Activated B cell treated with CpG ODN at 0.5 μM for 24 hours (primary cell): ENCODE measurements around the gene HDLBP. TPM values are rescaled to one million over a fixed set of nuclear protein-coding genes. Genes with fewer than 3 reads are reported as not detected.
"Not testable (repeated sequence)": the region's sequence is repeated elsewhere in the genome, so short reads cannot be mapped to it uniquely, and the experiment has no call there.

ENCODE experiments used
- ATAC-seq: fragments of 200-7000 bp; cut with Tn5 transposase; one replicate; pipeline ENCODE4 v1.10.0; 2021; ENCODE audit warnings: low read depth, mild to moderate bottlenecking, moderate library complexity
- CTCF ChIA-PET: fragments of 350-600 bp; sonication (Branson Sonifier 250); formaldehyde crosslinking; loops from one replicate; lab custom pipeline; 2021; ENCODE audit warnings: antibody characterized with exemption; lab: Charles Lee
- POLR2A ChIA-PET: fragments of 350-600 bp; sonication (Branson Sonifier 250); formaldehyde crosslinking; loops from one replicate; lab custom pipeline; 2021; ENCODE audit warnings: antibody characterized with exemption; lab: Charles Lee
- DNase-seq: peaks from one replicate; pipeline ENCODE4 v3.0.0; 2022
- H3K27ac Mint-ChIP-seq: one replicate; pipeline ENCODE4 v1.8.0; 2020; ENCODE audit warnings: mixed read lengths
- H3K27me3 Mint-ChIP-seq: one replicate; pipeline ENCODE4 v1.8.0; 2021; ENCODE audit warnings: mixed read lengths
- H3K36me3 Mint-ChIP-seq: one replicate; pipeline ENCODE4 v1.8.0; 2021; ENCODE audit warnings: low read depth, mixed read lengths
- H3K4me1 Mint-ChIP-seq: one replicate; pipeline ENCODE4 v1.8.0; 2021; ENCODE audit warnings: mixed read lengths
- H3K4me3 Mint-ChIP-seq: one replicate; pipeline ENCODE4 v1.8.0; 2020; ENCODE audit warnings: mild to moderate bottlenecking, mixed read lengths
- H3K9me3 Mint-ChIP-seq: one replicate; pipeline ENCODE4 v1.8.0; 2020; ENCODE audit warnings: mixed read lengths
- CTCF ChIP-seq: fragments of 200-600 bp; IDR thresholded peaks from one replicate; pipeline ENCODE4 v1.8.0; 2022; ENCODE audit warnings: antibody characterized with exemption, mild to moderate bottlenecking
- intact Hi-C: fragments of 100-400 bp; cut with micrococcal nuclease; formaldehyde crosslinking; loops from one replicate; pipeline ENCODE4 v1.15.1; 2024
- total RNA-seq: library from RNA; stranded (reverse); gene quantifications from 2 replicates; pipeline ENCODE4 v1.2.3, GENCODE V29; 2022

Gene HDLBP
- total RNA-seq, 1 donor from 2014 or later = 168 TPM

DNA sequence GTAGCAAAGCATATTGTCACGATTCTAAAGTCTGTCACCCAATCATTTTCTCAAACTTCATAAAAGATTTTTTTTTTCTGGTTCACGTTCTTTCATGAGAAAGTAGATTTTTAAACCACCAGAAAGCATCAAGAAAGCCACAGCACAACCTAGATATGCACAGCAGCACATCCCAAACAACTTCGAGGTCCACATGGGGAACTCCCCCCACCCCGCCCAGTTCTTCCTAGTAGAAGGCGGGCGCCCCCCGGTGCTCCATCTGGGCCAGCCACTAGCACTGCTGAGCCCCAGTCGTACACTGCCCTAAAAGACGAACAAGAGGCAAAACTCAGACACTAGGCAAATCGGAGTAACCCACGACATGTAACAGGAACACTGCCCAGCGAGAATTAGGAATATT, 15.5 kb downstream of the HDLBP start:
- Mint-ChIP-seq H3K4me1 (peaks cover 43% of the 10 kb centered on the region), H3K36me3 (peaks cover 20% of the 10 kb centered on the region), H3K9me3 (no peaks in the 10 kb centered on the region), H3K27ac (no peak overlapping the region), H3K27me3 (no peaks in the 10 kb centered on the region), H3K4me3 (no peak overlapping the region)
- POLR2A ChIA-PET = no interaction called here
- no peak for ATAC-seq
- TF ChIP-seq CTCF = no peak
- CTCF ChIA-PET = no interaction called here
- intact Hi-C loops = no loop called here
- DNase-seq = no peak

DNA sequence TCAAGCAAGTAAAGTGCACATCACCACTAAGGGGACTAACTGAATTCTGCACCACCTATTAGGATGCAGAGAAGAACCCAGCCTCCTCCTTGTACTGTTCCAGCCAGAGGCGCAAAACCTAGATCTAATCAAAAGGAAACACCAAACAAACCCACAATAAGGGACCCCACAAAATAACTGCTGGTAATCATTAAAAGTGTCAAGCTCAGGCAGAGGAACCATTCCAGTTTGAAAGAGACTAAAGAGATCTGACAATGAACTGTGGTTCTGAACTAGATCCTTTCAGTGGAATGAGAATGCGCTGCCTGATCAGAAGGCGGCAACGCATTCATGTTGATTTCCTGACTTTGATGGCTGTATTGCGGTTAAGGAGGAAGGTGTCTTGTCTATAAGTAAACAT, 16.8 kb downstream of the HDLBP start:
- Mint-ChIP-seq H3K27ac (no peak overlapping the region), H3K4me1 (peaks cover 33% of the 10 kb centered on the region), H3K36me3 (peaks cover 20% of the 10 kb centered on the region), H3K27me3 (no peaks in the 10 kb centered on the region), H3K9me3 (no peaks in the 10 kb centered on the region), H3K4me3 (no peak overlapping the region)
- ChIA-PET POLR2A (interaction anchor here (1.5 kb wide), 1 partner anchor 16 kb away, joined by 3 read pairs; no protein-coding TSS in a partner anchor), CTCF (no interaction called here)
- no peak for DNase-seq
- no peak for ATAC-seq
- no peak for TF ChIP-seq CTCF
- intact Hi-C loops = no loop called here

DNA sequence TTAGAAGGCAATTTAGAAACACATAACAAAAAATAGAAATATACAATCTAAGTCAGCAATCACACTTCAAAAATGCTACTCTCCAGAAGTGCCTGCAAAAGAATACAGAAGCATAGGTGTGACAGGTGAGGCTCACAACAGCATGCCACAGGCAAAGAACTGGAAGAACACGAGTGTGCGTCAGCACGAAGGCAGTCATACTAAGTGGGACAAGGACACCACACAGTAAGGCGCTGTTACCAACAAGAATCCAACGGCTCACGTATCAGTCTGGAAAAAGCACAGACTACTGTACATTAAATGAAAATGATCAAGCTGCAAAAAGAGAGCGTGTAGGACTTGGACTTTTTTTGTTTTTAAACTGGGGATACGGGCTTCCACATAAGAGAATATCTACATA, 18.7 kb downstream of the HDLBP start:
- TF ChIP-seq CTCF = no peak
- Mint-ChIP-seq H3K4me3 (no peak overlapping the region), H3K27me3 (no peaks in the 10 kb centered on the region), H3K4me1 (peaks cover 35% of the 10 kb centered on the region), H3K27ac (no peak overlapping the region), H3K9me3 (no peaks in the 10 kb centered on the region), H3K36me3 (peaks cover 20% of the 10 kb centered on the region)
- DNase-seq (no peak), ATAC-seq (no peak)
- POLR2A ChIA-PET = interaction anchor here (1.7 kb wide), 1 partner anchor 19 kb away, joined by 3 read pairs; the partner anchor contains the start of genes HDLBP and SEPTIN2
- CTCF ChIA-PET = no interaction called here
- intact Hi-C loops = no loop called here

DNA sequence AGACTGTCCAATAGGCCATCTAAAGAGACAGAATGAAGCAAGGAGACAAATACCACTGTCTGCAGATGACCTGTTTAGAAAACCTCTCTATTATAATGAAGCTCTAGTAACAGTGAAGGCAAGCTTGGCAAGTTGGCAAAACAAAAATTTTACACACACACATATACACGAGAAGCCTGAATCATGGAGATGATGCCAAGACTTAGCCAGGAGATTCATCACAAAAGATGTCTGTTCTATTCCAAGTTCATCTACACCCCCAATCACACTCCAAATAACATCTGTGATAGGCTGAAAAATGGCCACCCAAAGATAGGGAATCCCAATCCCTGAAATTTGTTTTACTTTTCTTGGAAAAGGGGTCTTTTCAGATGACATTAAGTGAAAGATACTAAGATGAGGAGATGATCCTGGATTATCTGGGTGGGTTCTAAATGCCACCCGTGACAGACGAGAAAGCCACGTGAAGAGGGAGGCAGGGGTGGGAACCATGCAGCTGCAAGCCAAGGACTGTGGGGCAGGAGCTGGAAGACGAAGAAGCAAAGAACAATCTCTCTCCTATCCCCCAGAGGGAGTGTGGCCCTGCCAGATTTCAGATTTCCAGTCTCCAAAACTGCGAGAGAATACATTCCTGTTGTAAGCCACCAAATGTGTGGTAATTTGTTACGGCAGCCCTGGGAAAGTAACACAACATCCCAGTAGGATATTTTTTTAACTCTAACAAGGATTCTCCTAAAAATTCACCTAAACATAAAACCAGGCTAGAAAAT, 20.0 kb downstream of the HDLBP start:
- no peak overlapping the region for H3K27ac Mint-ChIP-seq
- POLR2A ChIA-PET = interaction anchor here (0.6 kb wide), 1 partner anchor 359 kb away, joined by 6 read pairs; no protein-coding TSS in a partner anchor

GRCh38 chr2:241293378-241293797, 22.1 kb downstream of the HDLBP start:
- DNase-seq, H3K9me3 Mint-ChIP-seq, H3K4me3 Mint-ChIP-seq, intact Hi-C loops, CTCF ChIA-PET, H3K27ac Mint-ChIP-seq, ATAC-seq, H3K27me3 Mint-ChIP-seq: not testable (repeated sequence)
- Mint-ChIP-seq H3K36me3 (peaks cover 18% of the 10 kb centered on the region), H3K4me1 (peaks cover 45% of the 10 kb centered on the region)
- POLR2A ChIA-PET = interaction anchor here (0.8 to 1.3 kb wide), 2 partner anchors 12 to 22 kb away, joined by 3 read pairs; partner anchors contain the start of gene HDLBP

More for the DNA sequence above, 20.0 kb downstream of the HDLBP start:
- H3K36me3 Mint-ChIP-seq = peaks cover 20% of the 10 kb centered on the region
- ATAC-seq (no peak), DNase-seq (no peak)
- H3K4me1 Mint-ChIP-seq = peaks cover 37% of the 10 kb centered on the region
- intact Hi-C loops = no loop called here
- TF ChIP-seq CTCF = no peak
- no peaks in the 10 kb centered on the region for H3K9me3 Mint-ChIP-seq
- no peaks in the 10 kb centered on the region for H3K27me3 Mint-ChIP-seq
- CTCF ChIA-PET = no interaction called here
- H3K4me3 Mint-ChIP-seq = no peak overlapping the region
